ENCODE measurements around the gene SLC7A8.

- TF ChIP-seq, protein P1, sequence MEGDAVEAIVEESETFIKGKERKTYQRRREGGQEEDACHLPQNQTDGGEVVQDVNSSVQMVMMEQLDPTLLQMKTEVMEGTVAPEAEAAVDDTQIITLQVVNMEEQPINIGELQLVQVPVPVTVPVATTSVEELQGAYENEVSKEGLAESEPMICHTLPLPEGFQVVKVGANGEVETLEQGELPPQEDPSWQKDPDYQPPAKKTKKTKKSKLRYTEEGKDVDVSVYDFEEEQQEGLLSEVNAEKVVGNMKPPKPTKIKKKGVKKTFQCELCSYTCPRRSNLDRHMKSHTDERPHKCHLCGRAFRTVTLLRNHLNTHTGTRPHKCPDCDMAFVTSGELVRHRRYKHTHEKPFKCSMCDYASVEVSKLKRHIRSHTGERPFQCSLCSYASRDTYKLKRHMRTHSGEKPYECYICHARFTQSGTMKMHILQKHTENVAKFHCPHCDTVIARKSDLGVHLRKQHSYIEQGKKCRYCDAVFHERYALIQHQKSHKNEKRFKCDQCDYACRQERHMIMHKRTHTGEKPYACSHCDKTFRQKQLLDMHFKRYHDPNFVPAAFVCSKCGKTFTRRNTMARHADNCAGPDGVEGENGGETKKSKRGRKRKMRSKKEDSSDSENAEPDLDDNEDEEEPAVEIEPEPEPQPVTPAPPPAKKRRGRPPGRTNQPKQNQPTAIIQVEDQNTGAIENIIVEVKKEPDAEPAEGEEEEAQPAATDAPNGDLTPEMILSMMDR (IDR thresholded peaks at IDR 0.05; ENCODE audit: low read depth, low read length, missing input control) = no peak
- TF ChIP-seq, protein P2, sequence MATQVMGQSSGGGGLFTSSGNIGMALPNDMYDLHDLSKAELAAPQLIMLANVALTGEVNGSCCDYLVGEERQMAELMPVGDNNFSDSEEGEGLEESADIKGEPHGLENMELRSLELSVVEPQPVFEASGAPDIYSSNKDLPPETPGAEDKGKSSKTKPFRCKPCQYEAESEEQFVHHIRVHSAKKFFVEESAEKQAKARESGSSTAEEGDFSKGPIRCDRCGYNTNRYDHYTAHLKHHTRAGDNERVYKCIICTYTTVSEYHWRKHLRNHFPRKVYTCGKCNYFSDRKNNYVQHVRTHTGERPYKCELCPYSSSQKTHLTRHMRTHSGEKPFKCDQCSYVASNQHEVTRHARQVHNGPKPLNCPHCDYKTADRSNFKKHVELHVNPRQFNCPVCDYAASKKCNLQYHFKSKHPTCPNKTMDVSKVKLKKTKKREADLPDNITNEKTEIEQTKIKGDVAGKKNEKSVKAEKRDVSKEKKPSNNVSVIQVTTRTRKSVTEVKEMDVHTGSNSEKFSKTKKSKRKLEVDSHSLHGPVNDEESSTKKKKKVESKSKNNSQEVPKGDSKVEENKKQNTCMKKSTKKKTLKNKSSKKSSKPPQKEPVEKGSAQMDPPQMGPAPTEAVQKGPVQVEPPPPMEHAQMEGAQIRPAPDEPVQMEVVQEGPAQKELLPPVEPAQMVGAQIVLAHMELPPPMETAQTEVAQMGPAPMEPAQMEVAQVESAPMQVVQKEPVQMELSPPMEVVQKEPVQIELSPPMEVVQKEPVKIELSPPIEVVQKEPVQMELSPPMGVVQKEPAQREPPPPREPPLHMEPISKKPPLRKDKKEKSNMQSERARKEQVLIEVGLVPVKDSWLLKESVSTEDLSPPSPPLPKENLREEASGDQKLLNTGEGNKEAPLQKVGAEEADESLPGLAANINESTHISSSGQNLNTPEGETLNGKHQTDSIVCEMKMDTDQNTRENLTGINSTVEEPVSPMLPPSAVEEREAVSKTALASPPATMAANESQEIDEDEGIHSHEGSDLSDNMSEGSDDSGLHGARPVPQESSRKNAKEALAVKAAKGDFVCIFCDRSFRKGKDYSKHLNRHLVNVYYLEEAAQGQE (IDR thresholded peaks at IDR 0.05) = no peak
- TF ChIP-seq FOXA1 (IDR thresholded peaks at IDR 0.05) (no peak), ZBTB33 (IDR thresholded peaks at IDR 0.05) (no peak), EGR1 (IDR thresholded peaks at IDR 0.05; ENCODE audit: low read depth in 2 of 2) (no peak), GABPA (IDR thresholded peaks at IDR 0.05 in 1 of 2, conservative IDR thresholded peaks at IDR 0.05 in 1 of 2) (no peak)
- TF ChIP-seq, protein P3, sequence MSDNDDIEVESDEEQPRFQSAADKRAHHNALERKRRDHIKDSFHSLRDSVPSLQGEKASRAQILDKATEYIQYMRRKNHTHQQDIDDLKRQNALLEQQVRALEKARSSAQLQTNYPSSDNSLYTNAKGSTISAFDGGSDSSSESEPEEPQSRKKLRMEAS (IDR thresholded peaks at IDR 0.05) = no peak
These were observed 23.9 kb downstream of the SLC7A8 start for GRCh38 chr14:23159532-23159931.

Data from liver (tissue), 3 donors.